ENCODE results near the gene RADIL. TPM values are rescaled to one million over a fixed set of nuclear protein-coding genes. Genes with fewer than 3 reads are reported as not detected.

RADIL gene
- total RNA-seq, 1 experiment from 2014 or later = not detected

GRCh38 chr7:4861673-4862072 is 21.8 kb downstream of the RADIL start, which contains the start of gene PAPOLB:
TSS of gene PAPOLB (minus strand) at chr7:4862030. CDS start at chr7:4861810, 220 bp downstream.
- intact Hi-C loops (cut with micrococcal nuclease; ENCODE audit: unreplicated experiment) = no loop called here
- DNase-seq = no peak
- no peak within 1 kb of the TSS for H3K4me3 ChIP-seq (ENCODE audit: low read depth, low read length)
- peaks cover 22% of the 10 kb centered on the region for H3K9me3 Mint-ChIP-seq (ENCODE audit: unreplicated experiment)
- no peak within 1 kb of the TSS for H3K4me3 Mint-ChIP-seq (ENCODE audit: unreplicated experiment)
- H3K4me1 Mint-ChIP-seq (ENCODE audit: low read depth, unreplicated experiment) = peaks cover 7% of the 10 kb centered on the region
- H3K27me3 ChIP-seq (replicated peaks; ENCODE audit: control insufficient read depth, insufficient read depth, low read length) = no peaks in the 10 kb centered on the region
- H3K27ac Mint-ChIP-seq (ENCODE audit: unreplicated experiment) = no peak within 1 kb of the TSS
- no peak for TF ChIP-seq CTCF (IDR thresholded peaks at IDR 0.05; ENCODE audit: insufficient read depth in 1 of 2, low read depth in 1 of 2, low read length in 1 of 2, severe bottlenecking in 1 of 2, unreplicated experiment in 1 of 2)
- no peaks in the 10 kb centered on the region for H3K4me1 ChIP-seq
- no peaks in the 10 kb centered on the region for H3K36me3 Mint-ChIP-seq (ENCODE audit: insufficient read depth, unreplicated experiment)
- ChIA-PET POLR2A (no interaction called here), CTCF (interaction anchor here (0.5 kb wide), 1 partner anchor 224 kb away, joined by 3 read pairs; no protein-coding TSS in a partner anchor)
- H3K27me3 Mint-ChIP-seq (ENCODE audit: insufficient read depth, unreplicated experiment) = peaks cover 35% of the 10 kb centered on the region
- BruUV-seq (replicated peaks) = no TSS peak
- H3K36me3 ChIP-seq (ENCODE audit: control insufficient read depth, insufficient read depth, low read length) = no peaks in the 10 kb centered on the region
- 0 out of 2 replicates have a peak, but pooled peaks cover 4% of the 10 kb centered on the region for H3K9me3 ChIP-seq

DNA sequence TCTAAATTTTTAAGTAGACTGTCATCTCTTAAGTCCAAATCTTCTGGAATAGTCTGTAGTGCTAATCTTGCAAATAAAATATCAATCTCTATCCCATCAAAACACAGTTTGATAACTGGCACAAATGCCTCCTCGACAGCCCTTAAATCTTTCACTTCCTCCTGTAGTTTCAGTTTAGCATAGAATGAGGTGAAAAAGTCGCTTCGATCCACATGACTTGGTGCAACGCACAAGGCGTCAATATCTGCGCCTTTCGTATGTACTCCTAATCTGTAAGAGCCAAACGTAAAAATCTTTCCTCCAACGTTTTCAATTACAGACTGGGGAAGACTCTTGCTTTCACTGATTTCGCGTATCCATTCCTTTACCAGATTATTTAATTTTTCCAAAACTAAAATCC is 22.3 kb downstream of the RADIL start:
- H3K4me3 Mint-ChIP-seq (ENCODE audit: unreplicated experiment) = no peak overlapping the region
- Histone ChIP-seq H3K4me3 (ENCODE audit: low read depth, low read length) (no peak overlapping the region), H3K9me3 (0 out of 2 replicates have a peak, but pooled peaks cover 4% of the 10 kb centered on the region), H3K4me1 (no peaks in the 10 kb centered on the region), H3K27me3 (replicated peaks; ENCODE audit: control insufficient read depth, insufficient read depth, low read length) (no peaks in the 10 kb centered on the region), H3K36me3 (ENCODE audit: control insufficient read depth, insufficient read depth, low read length) (no peaks in the 10 kb centered on the region)
- no peak for DNase-seq
- intact Hi-C loops (cut with micrococcal nuclease; ENCODE audit: unreplicated experiment) = no loop called here
- CTCF ChIA-PET = no interaction called here
- H3K27ac Mint-ChIP-seq (ENCODE audit: unreplicated experiment) = no peak overlapping the region
- POLR2A ChIA-PET = no interaction called here
- H3K27me3 Mint-ChIP-seq (ENCODE audit: insufficient read depth, unreplicated experiment) = peaks cover 35% of the 10 kb centered on the region
- no peaks in the 10 kb centered on the region for H3K36me3 Mint-ChIP-seq (ENCODE audit: insufficient read depth, unreplicated experiment)
- H3K9me3 Mint-ChIP-seq (ENCODE audit: unreplicated experiment) = peaks cover 22% of the 10 kb centered on the region
- BruUV-seq (replicated peaks) = no TSS peak
- H3K4me1 Mint-ChIP-seq (ENCODE audit: low read depth, unreplicated experiment) = peaks cover 7% of the 10 kb centered on the region
- no peak for TF ChIP-seq CTCF (IDR thresholded peaks at IDR 0.05; ENCODE audit: insufficient read depth in 1 of 2, low read depth in 1 of 2, low read length in 1 of 2, severe bottlenecking in 1 of 2, unreplicated experiment in 1 of 2)

DNA sequence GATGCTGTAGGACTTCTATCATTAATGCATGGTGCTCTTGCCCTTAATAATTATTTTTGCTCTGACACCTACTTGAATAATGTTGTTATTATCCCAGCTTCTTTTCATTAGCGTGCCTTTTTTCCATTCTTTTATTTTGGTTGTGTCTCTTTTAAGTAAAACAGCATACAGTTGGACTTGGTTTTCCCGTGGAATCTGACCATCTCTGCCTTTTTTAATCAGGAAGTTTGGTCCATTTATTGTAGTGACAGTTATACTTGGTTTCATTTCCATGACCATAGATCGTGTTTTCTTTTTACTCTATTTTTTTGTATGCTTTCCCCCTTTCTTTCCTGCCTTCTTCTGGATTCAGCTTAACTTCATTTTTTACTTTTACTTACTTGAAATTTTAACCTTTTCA is 26.3 kb downstream of the RADIL start:
- no peaks in the 10 kb centered on the region for H3K27me3 ChIP-seq (replicated peaks; ENCODE audit: control insufficient read depth, insufficient read depth, low read length)
- no peaks in the 10 kb centered on the region for H3K4me1 ChIP-seq
- H3K4me1 Mint-ChIP-seq (ENCODE audit: low read depth, unreplicated experiment) = peaks cover 7% of the 10 kb centered on the region
- ChIA-PET CTCF (no interaction called here), POLR2A (no interaction called here)
- no peaks in the 10 kb centered on the region for H3K9me3 ChIP-seq
- DNase-seq = no peak
- H3K27ac Mint-ChIP-seq (ENCODE audit: unreplicated experiment) = no peak overlapping the region
- H3K36me3 ChIP-seq (ENCODE audit: control insufficient read depth, insufficient read depth, low read length) = no peaks in the 10 kb centered on the region
- BruUV-seq (replicated peaks) = no TSS peak
- H3K27me3 Mint-ChIP-seq (ENCODE audit: insufficient read depth, unreplicated experiment) = peaks cover 10% of the 10 kb centered on the region
- H3K9me3 Mint-ChIP-seq (ENCODE audit: unreplicated experiment) = no peaks in the 10 kb centered on the region
- H3K4me3 ChIP-seq (ENCODE audit: low read depth, low read length) = no peak overlapping the region
- H3K36me3 Mint-ChIP-seq (ENCODE audit: insufficient read depth, unreplicated experiment) = no peaks in the 10 kb centered on the region
- H3K4me3 Mint-ChIP-seq (ENCODE audit: unreplicated experiment) = no peak overlapping the region
- TF ChIP-seq CTCF (IDR thresholded peaks at IDR 0.05; ENCODE audit: insufficient read depth in 1 of 2, low read depth in 1 of 2, low read length in 1 of 2, severe bottlenecking in 1 of 2, unreplicated experiment in 1 of 2) = no peak
- intact Hi-C loops (cut with micrococcal nuclease; ENCODE audit: unreplicated experiment) = no loop called here

All from Caco-2 (cell line).